H1 (cell line): Measurements from ENCODE around the gene FKBP5. TPM values are rescaled to one million over a fixed set of nuclear protein-coding genes. Genes with fewer than 3 reads are reported as not detected.

Experiments
- CTCF ChIA-PET: fragments of 300-600 bp; sonication (Branson Sonifier 250); formaldehyde crosslinking; loops from one replicate; lab custom pipeline; 2021; ENCODE audit not compliant: partially characterized antibody; lab: Charles Lee
- POLR2A ChIA-PET: fragments of 300-600 bp; sonication (Branson Sonifier 250); formaldehyde crosslinking; loops from one replicate; lab custom pipeline; 2021; ENCODE audit warnings: inconsistent platforms; ENCODE audit not compliant: partially characterized antibody; lab: Charles Lee
- DNase-seq, 2 experiments: peaks; one replicate each; pipeline versions ENCODE4 v3.0.0 to v3.0.0-alpha.2; 2010 to 2022; ENCODE audit warnings: low spot score in 2 of 2, low read depth in 1 of 2, mixed read lengths in 1 of 2
- FAIRE-seq: peaks from 2 replicates; lab custom pipeline; 2011; peaks lifted over from hg19 to GRCh38; lab: Jason Lieb, UNC
- H2AFZ ChIP-seq: 2 replicates; pipeline ENCODE4 v1.8.1; 2012; ENCODE audit warnings: low read length, inconsistent platforms
- H2AK5ac ChIP-seq: 2 replicates; pipeline ENCODE4 v1.6.1; 2013; ENCODE audit warnings: low read depth, low read length
- H2BK120ac ChIP-seq: replicated peaks from 2 replicates; pipeline ENCODE3; 2013; ENCODE audit warnings: low read depth, low read length, inconsistent platforms
- H2BK12ac ChIP-seq: 2 replicates; pipeline ENCODE4 v1.6.1; 2013; ENCODE audit warnings: low read depth, low read length
- H2BK15ac ChIP-seq: 2 replicates; pipeline ENCODE4 v1.6.1; 2013; ENCODE audit warnings: low read length
- H2BK20ac ChIP-seq: 2 replicates; pipeline ENCODE4 v1.6.1; 2013; ENCODE audit warnings: low read length
- H2BK5ac ChIP-seq: 2 replicates; pipeline ENCODE4 v1.6.1; 2013; ENCODE audit warnings: low read depth, low read length
- H3K14ac ChIP-seq: 2 replicates; pipeline ENCODE4 v1.6.1; 2013; ENCODE audit warnings: inconsistent platforms; ENCODE audit not compliant: insufficient read length
- H3K18ac ChIP-seq: 2 replicates; pipeline ENCODE4 v1.6.1; 2013; ENCODE audit warnings: low read length; ENCODE audit errors: extremely low read depth
- H3K23ac ChIP-seq: 2 replicates; pipeline ENCODE4 v1.6.1; 2013; ENCODE audit warnings: inconsistent platforms; ENCODE audit not compliant: insufficient read length
- H3K23me2 ChIP-seq: 2 replicates; pipeline ENCODE4 v1.6.1; 2013; ENCODE audit warnings: low read depth, low read length
- H3K27ac ChIP-seq: 2 replicates; pipeline ENCODE4 v1.6.1; 2011; ENCODE audit warnings: low read depth, low read length, inconsistent platforms
- H3K27me3 ChIP-seq, 4 experiments: replicated peaks in 1 of 4; 1 replicate in 1 of 4; 2 replicates in 3 of 4; pipeline versions ENCODE4 v1.6.1 to v1.8.1; 2011 to 2013; ENCODE audit warnings: low read length in 3 of 4, mild to moderate bottlenecking in 3 of 4, inconsistent platforms in 2 of 4, mixed read lengths in 2 of 4, moderate library complexity in 1 of 4; ENCODE audit not compliant: control insufficient read depth in 3 of 4, insufficient read depth in 3 of 4; ENCODE audit errors: extremely low read depth in 1 of 4
- H3K36me3 ChIP-seq, 4 experiments: 2 replicates each; pipeline versions ENCODE4 v1.6.1 to v1.8.1; 2011 to 2013; ENCODE audit warnings: mild to moderate bottlenecking in 4 of 4, low read length in 3 of 4, moderate library complexity in 2 of 4, control low read depth in 1 of 4, inconsistent platforms in 1 of 4; ENCODE audit not compliant: insufficient read depth in 4 of 4, control insufficient read depth in 2 of 4
- H3K4ac ChIP-seq: replicated peaks from 2 replicates; pipeline ENCODE3; 2013; ENCODE audit warnings: low read length, low read depth, mixed read lengths, inconsistent platforms; ENCODE audit not compliant: insufficient read length
- H3K4me1 ChIP-seq, 4 experiments: replicated peaks in 1 of 4; 1 replicate in 1 of 4; 2 replicates in 3 of 4; pipeline versions ENCODE4 v1.6.1 to v1.8.1; 2011 to 2013; ENCODE audit warnings: low read length in 3 of 4, inconsistent platforms in 2 of 4, mixed read lengths in 1 of 4; ENCODE audit not compliant: insufficient read depth in 4 of 4, control insufficient read depth in 3 of 4
- H3K4me2 ChIP-seq, 2 experiments: 2 replicates each; pipeline versions ENCODE4 v1.6.1 to v1.8.1; 2011 to 2013; ENCODE audit warnings: low read depth in 2 of 2, low read length in 2 of 2, control low read depth in 1 of 2, inconsistent platforms in 1 of 2, mild to moderate bottlenecking in 1 of 2; ENCODE audit not compliant: insufficient read depth in 1 of 2
- H3K4me3 ChIP-seq, 4 experiments: fragments of 200-600, 300-600 bp in 1 of 4; sonication (generic), shearing (Covaris generic), sonication (Bioruptor Twin) in 1 of 4; 2 replicates each; pipeline versions ENCODE4 v1.5.1 to v1.8.1; 2011 to 2016; ENCODE audit warnings: low read length in 4 of 4, low read depth in 3 of 4, control low read depth in 2 of 4, inconsistent platforms in 2 of 4, mild to moderate bottlenecking in 2 of 4, mixed read lengths in 1 of 4, moderate library complexity in 1 of 4; ENCODE audit not compliant: insufficient read depth in 2 of 4; ENCODE audit errors: extremely low read depth in 1 of 4
- H3K56ac ChIP-seq: replicated peaks from 2 replicates; pipeline ENCODE3; 2013; ENCODE audit warnings: low read depth, mild to moderate bottlenecking, mixed read lengths, low read length, inconsistent platforms; ENCODE audit not compliant: insufficient read length
- H3K79me1 ChIP-seq: 2 replicates; pipeline ENCODE4 v1.6.1; 2013; ENCODE audit warnings: low read depth, low read length, control low read depth
- H3K79me2 ChIP-seq, 2 experiments: 2 replicates each; pipeline versions ENCODE4 v1.6.1 to v1.8.1; 2012 to 2013; ENCODE audit warnings: low read length in 2 of 2, mild to moderate bottlenecking in 2 of 2, inconsistent platforms in 1 of 2; ENCODE audit not compliant: insufficient read depth in 2 of 2, control insufficient read depth in 1 of 2
- H3K9ac ChIP-seq, 4 experiments: replicated peaks in 1 of 4; 1 replicate in 1 of 4; 2 replicates in 3 of 4; pipeline versions ENCODE4 v1.6.1 to v1.8.1; 2011 to 2013; ENCODE audit warnings: low read depth in 3 of 4, low read length in 3 of 4, control low read depth in 2 of 4, mild to moderate bottlenecking in 2 of 4, moderate library complexity in 2 of 4, inconsistent platforms in 1 of 4; ENCODE audit errors: extremely low read depth in 1 of 4
- H3K9me3 ChIP-seq, 2 experiments: 2 replicates each; pipeline versions ENCODE4 v1.6.1 to v1.8.1; 2012 to 2013; ENCODE audit warnings: mild to moderate bottlenecking in 2 of 2, moderate library complexity in 2 of 2, control low read depth in 1 of 2, inconsistent platforms in 1 of 2, low read depth in 1 of 2, low read length in 1 of 2, mixed read lengths in 1 of 2; ENCODE audit not compliant: insufficient read depth in 2 of 2
- H4K20me1 ChIP-seq, 2 experiments: replicated peaks in 1 of 2; 2 replicates each; pipeline versions ENCODE3 to v1.8.1; 2011 to 2013; ENCODE audit warnings: inconsistent platforms in 2 of 2, low read length in 2 of 2, mild to moderate bottlenecking in 1 of 2; ENCODE audit not compliant: insufficient read depth in 2 of 2, control insufficient read depth in 1 of 2
- H4K5ac ChIP-seq: 2 replicates; pipeline ENCODE4 v1.6.1; 2013; ENCODE audit warnings: low read length, low read depth, mixed read lengths, inconsistent platforms; ENCODE audit not compliant: insufficient read length
- H4K8ac ChIP-seq: 2 replicates; pipeline ENCODE4 v1.8.0; 2013; ENCODE audit warnings: mild to moderate bottlenecking, moderate library complexity, low read length, inconsistent platforms; ENCODE audit not compliant: insufficient read depth; ENCODE audit errors: extremely low read depth
- H4K91ac ChIP-seq: replicated peaks from 2 replicates; pipeline ENCODE3; 2013; ENCODE audit warnings: low read length, mixed read lengths, inconsistent platforms; ENCODE audit not compliant: insufficient read length
- CTCF ChIP-seq, 3 experiments: IDR thresholded peaks; 1 replicate in 2 of 3; 2 replicates in 1 of 3; pipeline versions ENCODE4 v1.5.1 to v1.6.1; 2011; ENCODE audit warnings: low read length in 3 of 3, mild to moderate bottlenecking in 3 of 3, inconsistent platforms in 2 of 3, low read depth in 1 of 3, moderate library complexity in 1 of 3; ENCODE audit not compliant: insufficient read depth in 1 of 3; ENCODE audit errors: control extremely low read depth in 1 of 3
- HDAC2 ChIP-seq, 2 experiments: fragments of 300-600 bp in 1 of 2; sonication (generic) in 1 of 2; IDR thresholded peaks; 2 replicates each; pipeline ENCODE4 v1.6.1; 2011 to 2012; ENCODE audit warnings: low read depth in 2 of 2, low read length in 2 of 2, mild to moderate bottlenecking in 2 of 2, moderate library complexity in 2 of 2, borderline replicate concordance in 1 of 2, inconsistent platforms in 1 of 2
- JUND ChIP-seq: IDR thresholded peaks from 2 replicates; pipeline ENCODE4 v1.6.1; 2011; ENCODE audit warnings: mild to moderate bottlenecking, improper control_type of control experiment, low read length
- KDM4A ChIP-seq: IDR thresholded peaks from one replicate; pipeline ENCODE4 v1.7.1; 2012; ENCODE audit warnings: low read depth, mild to moderate bottlenecking, moderate library complexity, low read length, inconsistent platforms; ENCODE audit not compliant: severe bottlenecking
- SIRT6 ChIP-seq: IDR thresholded peaks from one replicate; pipeline ENCODE4 v1.7.1; 2012; ENCODE audit warnings: low read length, inconsistent platforms
- SIX5 ChIP-seq: IDR thresholded peaks from 2 replicates; pipeline ENCODE4 v1.6.1; 2011; ENCODE audit warnings: mild to moderate bottlenecking, low read depth, low read length
- SP2 ChIP-seq: IDR thresholded peaks from 2 replicates; pipeline ENCODE4 v1.6.1; 2012; ENCODE audit warnings: mild to moderate bottlenecking, low read length, inconsistent platforms
- SP4 ChIP-seq: IDR thresholded peaks from 2 replicates; pipeline ENCODE4 v1.6.1; 2012; ENCODE audit warnings: low read length, inconsistent platforms
- TAF7 ChIP-seq: optimal IDR thresholded peaks from 2 replicates; pipeline ENCODE3; 2011; ENCODE audit warnings: low read depth, mild to moderate bottlenecking, inconsistent platforms, low read length, moderate library complexity, borderline replicate concordance
- TCF12 ChIP-seq: IDR thresholded peaks from 2 replicates; pipeline ENCODE4 v1.6.1; 2011; ENCODE audit warnings: low read depth, mild to moderate bottlenecking, low read length
- WGBS, 2 experiments: shearing (Covaris generic) in 1 of 2; methylation state at CpG; one replicate each; pipeline versions ENCODE4 v1.1.6 to v1.1.7; 2013 to 2015; ENCODE audit warnings: low lambda C conversion rate in 2 of 2, mixed read lengths in 2 of 2, inconsistent platforms in 1 of 2, low coverage in 1 of 2, missing lambda C conversion rate in 1 of 2; ENCODE audit not compliant: insufficient replicate concordance in 2 of 2, insufficient coverage in 1 of 2, insufficient read length in 1 of 2; ENCODE audit errors: extremely low coverage in 1 of 2, missing lambda C conversion rate in 1 of 2; 5-methylcytosine and 5-hydroxymethylcytosine counted together
- polyA plus RNA-seq, 7 experiments: library from polyadenylated mRNA; depleted of rRNA in 3 of 7; stranded (reverse) in 5 of 7; unstranded in 2 of 7; fragments of >200 nt in 5 of 7; fragments of 200-250 nt in 2 of 7; gene quantifications; 1 replicate in 5 of 7; 2 replicates in 1 of 7; 4 replicates in 1 of 7; pipeline versions ENCODE4 v1.2.1 to v1.2.3, GENCODE V29; 2011 to 2013; ENCODE audit warnings: missing spikeins in 2 of 7, mixed read lengths in 2 of 7
- total RNA-seq: library from RNA; stranded (reverse); fragmentation: NEBNext Ultra II Directional; extraction: Animal tissue kit (Norgen Biotek cat#: 25700); gene quantifications from 2 replicates; pipeline ENCODE4 v1.2.1, GENCODE V29; 2021
- TF ChIP-seq, protein P1 (sequence below): IDR thresholded peaks from 2 replicates; pipeline ENCODE4 v1.6.1; 2011; ENCODE audit warnings: low read length, improper control_type of control experiment

Gene FKBP5
- total and polyA plus RNA-seq, 2 of the 8 experiments (the other 6 are each of a cell fraction or from before 2014, with no cell fraction given) = 14.3 to 40.4 TPM

- 85% methylated on average over 7 of the region's 7 CpGs; no CpG with 5 or more reads in 1 of the 2 experiments for WGBS, 2 experiments
- no peak overlapping the region for H3K4me2 ChIP-seq
- no peaks in the 10 kb centered on the region for H3K23me2 ChIP-seq
- no peak overlapping the region; the same call in 1 of the 2 replicates for H4K8ac ChIP-seq
- H3K79me2 ChIP-seq = no peaks in the 10 kb centered on the region
- no peak overlapping the region for H2AFZ ChIP-seq
- H3K9ac ChIP-seq = no peak overlapping the region
- DNase-seq (no peak), FAIRE-seq (no peak)
- no peak overlapping the region for H2BK12ac ChIP-seq
- H2BK15ac ChIP-seq = no peak overlapping the region
- H2AK5ac ChIP-seq = no peak overlapping the region
- H4K5ac ChIP-seq = no peak overlapping the region
- no peak overlapping the region for H3K4me3 ChIP-seq
- H3K9me3 ChIP-seq = no peaks in the 10 kb centered on the region
- no peak overlapping the region for H2BK120ac ChIP-seq
- H4K91ac ChIP-seq = no peak overlapping the region
- H3K4me1 ChIP-seq = no peaks in the 10 kb centered on the region
- no peak overlapping the region for H3K23ac ChIP-seq
- H3K79me1 ChIP-seq = no peaks in the 10 kb centered on the region
- H4K20me1 ChIP-seq = no peaks in the 10 kb centered on the region
- no peak overlapping the region for H3K4ac ChIP-seq
- H3K36me3 ChIP-seq = no peaks in the 10 kb centered on the region
- no peak overlapping the region for H2BK20ac ChIP-seq
- no peaks in the 10 kb centered on the region for H3K27me3 ChIP-seq
- H3K18ac ChIP-seq = no peak overlapping the region
- no peak overlapping the region for H3K56ac ChIP-seq
- ChIA-PET POLR2A (no interaction called here), CTCF (interaction anchor here (0.5 to 1.2 kb wide), 2 partner anchors 89 to 107 kb away, joined by 3 to 5 read pairs; no protein-coding TSS in a partner anchor)
- no peak overlapping the region for H3K14ac ChIP-seq
- no peak overlapping the region for H2BK5ac ChIP-seq
- no peak overlapping the region for H3K27ac ChIP-seq
- no peak for TF ChIP-seq SIX5
- TF ChIP-seq SP4 = no peak
- TF ChIP-seq TAF7 = no peak
- TF ChIP-seq KDM4A = no peak
- TF ChIP-seq, protein P1, sequence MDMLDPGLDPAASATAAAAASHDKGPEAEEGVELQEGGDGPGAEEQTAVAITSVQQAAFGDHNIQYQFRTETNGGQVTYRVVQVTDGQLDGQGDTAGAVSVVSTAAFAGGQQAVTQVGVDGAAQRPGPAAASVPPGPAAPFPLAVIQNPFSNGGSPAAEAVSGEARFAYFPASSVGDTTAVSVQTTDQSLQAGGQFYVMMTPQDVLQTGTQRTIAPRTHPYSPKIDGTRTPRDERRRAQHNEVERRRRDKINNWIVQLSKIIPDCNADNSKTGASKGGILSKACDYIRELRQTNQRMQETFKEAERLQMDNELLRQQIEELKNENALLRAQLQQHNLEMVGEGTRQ = no peak
- TF ChIP-seq SP2 = no peak
- no peak for TF ChIP-seq CTCF (IDR thresholded peaks at IDR 0.05; ENCODE audit: control extremely low read depth in 1 of 3, insufficient read depth in 1 of 3, low read depth in 1 of 3, low read length in 3 of 3)
- no peak for TF ChIP-seq TCF12
- no peak for TF ChIP-seq SIRT6
- TF ChIP-seq HDAC2 (IDR thresholded peaks at IDR 0.05; ENCODE audit: borderline replicate concordance in 1 of 2, low read depth in 2 of 2, low read length in 2 of 2) = no peak
- TF ChIP-seq JUND = no peak
Observed at GRCh38 chr6:35629876-35630378, 58.8 kb downstream of the FKBP5 start.
